Activated T-cell treated with anti-CD3 and anti-CD28 coated beads for 48 hours (primary cell): ENCODE measurements around the gene ZRANB3.
"Not testable (repeated sequence)": the region's sequence is repeated elsewhere in the genome, so short reads cannot be mapped to it uniquely, and the experiment has no call there.

Source experiments
- DNase-seq: peaks from one replicate; pipeline ENCODE4 v3.0.0-alpha.2; 2020; ENCODE audit warnings: low read depth

ZRANB3 gene

DNA sequence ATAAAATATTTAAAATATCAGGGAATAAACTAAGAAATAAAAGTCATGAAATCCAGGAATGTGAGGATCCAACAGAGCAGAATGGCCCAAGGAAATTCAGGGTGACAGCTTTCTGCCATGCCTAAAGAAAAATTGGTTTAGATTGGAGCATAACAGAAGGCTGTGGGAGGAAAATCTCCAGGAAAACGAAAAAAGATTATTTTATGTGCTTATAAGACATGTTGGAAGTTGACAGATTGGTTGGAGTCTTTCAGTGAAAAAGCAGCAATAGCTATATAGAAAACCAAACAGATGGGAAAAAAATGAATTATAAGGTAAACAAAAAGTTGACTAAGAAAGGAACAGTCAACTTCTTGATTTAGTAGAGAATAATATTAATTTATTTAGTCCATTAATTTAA lies 203.9 kb downstream of the ZRANB3 start:
- DNase-seq, result no peak

- DNase-seq, result no peak
Measured at GRCh38 chr2:135320465-135321355, 210.3 kb downstream of the ZRANB3 start.

GRCh38 chr2:135318808-135319207 lies 212.2 kb downstream of the ZRANB3 start:
- DNase-seq, result no peak

- DNase-seq, result no peak
Measured at GRCh38 chr2:135317375-135317774, 213.6 kb downstream of the ZRANB3 start.

DNA sequence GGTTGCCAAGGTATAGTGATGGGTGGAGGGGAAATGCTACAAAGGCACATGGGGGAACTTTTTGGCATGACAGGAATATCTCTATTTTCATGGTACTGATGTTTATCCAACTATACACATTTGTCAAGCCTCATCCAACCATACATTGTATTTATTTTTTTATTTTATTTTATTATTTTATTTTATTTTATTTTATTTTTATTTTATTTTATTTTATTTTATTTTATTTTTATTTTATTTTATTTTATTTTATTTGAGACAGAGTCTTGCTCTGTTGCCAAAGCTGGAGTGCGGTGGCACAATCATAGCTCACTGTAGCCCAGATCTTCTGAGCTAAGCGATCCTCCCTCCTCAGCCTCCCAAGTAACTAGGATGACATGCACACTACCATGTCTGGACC lies 219.1 kb downstream of the ZRANB3 start:
- no peak for DNase-seq

DNA sequence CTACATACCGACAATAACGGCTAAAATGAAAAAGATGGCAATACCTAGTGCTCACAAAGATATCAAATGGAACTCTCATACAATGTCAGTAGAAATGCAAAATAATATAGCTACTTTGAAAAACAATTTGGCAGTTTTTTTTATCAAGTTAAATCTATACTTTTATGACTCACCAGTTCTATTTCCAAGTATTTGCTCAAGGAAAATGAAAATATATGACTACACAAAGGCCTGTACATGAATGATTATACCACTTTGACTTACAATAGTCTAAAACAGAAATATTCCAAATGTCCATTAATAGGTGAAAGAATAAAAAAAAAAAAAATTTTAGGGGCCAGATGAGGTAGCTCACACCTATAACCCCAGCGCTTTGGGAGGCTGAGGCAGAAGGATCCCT lies 219.8 kb downstream of the ZRANB3 start:
- no peak for DNase-seq

DNA sequence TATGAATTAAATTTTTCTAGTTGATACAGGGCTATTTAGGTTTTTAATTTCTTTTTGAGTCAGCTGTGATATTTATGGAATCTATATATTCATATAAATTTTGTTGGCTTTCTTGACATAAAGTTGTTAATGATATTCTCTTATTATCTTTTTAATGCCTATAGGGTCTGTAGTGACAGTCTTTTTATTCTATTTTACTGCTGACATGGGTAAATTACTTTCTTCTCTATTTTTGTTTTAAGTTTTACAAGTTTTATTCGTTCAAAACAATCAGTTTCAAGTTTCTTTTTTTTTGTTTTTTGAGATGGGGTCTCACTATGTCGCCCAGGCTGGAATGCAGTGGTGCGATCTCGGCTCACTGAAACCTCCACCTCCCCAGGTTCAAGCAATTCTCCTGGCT lies 226.3 kb downstream of the ZRANB3 start:
- no peak for DNase-seq

DNA sequence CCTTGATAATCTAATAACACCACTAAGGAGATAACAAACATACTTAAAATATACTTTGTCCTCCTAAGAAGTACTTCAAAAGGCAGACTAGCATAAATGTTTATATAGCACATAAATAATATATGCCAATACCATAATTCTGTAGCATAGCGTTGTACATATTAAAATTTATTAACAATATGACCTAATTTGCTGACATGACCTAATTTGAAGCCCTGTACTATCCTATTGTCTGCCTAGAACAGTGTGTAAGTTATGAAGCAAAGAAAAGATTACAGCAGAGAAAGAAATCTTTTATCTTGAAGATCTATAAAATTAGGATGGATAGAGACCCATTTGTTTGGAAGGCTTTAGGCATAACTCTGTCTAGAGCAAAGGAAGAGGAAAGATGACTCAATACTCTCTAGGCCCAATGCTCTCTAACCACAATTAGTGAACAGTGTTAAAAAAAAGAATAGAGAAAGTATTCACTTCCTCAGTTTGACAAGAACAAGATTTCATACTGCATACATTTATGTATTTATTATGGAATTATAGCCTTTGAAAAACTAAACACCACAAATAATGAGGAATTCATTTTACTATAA lies 231.3 kb downstream of the ZRANB3 start:
- DNase-seq, result no peak

DNA sequence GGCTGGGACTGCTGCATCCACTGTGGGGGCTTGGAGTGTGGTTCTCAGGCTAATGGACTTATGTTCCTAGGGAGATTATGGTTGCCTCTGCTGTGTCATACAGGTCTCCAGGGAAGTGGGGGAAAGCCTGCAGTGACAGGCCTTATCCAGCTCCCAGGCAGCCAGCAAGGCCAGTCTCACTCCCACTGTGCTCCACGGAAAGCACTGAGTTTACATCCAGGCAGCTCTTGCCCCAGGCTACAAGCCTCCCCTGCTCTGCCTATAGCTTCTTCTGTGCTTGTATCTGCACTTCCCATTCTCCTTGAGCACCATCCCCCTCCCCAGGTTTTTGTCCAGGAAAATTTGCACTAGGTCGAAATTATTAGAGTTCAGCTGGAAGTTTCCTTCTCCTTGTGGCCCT lies 231.9 kb downstream of the ZRANB3 start:
- DNase-seq, result no peak

DNA sequence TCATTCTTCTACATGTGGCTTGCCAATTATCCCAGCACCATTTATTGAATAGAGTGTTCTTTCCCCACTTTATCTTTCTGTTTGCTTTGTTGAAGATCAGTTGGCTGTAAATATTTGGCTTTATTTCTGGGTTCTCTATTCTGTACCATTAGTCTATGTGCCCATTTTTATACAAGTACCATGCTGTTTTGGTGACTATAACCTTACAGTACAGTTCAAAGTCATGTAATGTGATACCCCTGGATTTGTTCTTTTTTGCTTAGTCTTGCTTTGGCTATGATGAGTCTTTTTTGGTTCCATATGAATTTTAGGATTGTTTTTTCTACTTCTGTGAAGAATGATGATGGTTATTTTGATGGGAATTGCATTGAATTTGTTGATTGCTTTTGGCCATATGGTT lies 243.9 kb downstream of the ZRANB3 start:
- DNase-seq, result not testable (repeated sequence)

GRCh38 chr2:135285391-135285790 lies 245.6 kb downstream of the ZRANB3 start:
- DNase-seq, result no peak

GRCh38 chr2:135281379-135281778 lies 249.6 kb downstream of the ZRANB3 start:
- no peak for DNase-seq

GRCh38 chr2:135279209-135279608 lies 251.8 kb downstream of the ZRANB3 start:
- no peak for DNase-seq

DNA sequence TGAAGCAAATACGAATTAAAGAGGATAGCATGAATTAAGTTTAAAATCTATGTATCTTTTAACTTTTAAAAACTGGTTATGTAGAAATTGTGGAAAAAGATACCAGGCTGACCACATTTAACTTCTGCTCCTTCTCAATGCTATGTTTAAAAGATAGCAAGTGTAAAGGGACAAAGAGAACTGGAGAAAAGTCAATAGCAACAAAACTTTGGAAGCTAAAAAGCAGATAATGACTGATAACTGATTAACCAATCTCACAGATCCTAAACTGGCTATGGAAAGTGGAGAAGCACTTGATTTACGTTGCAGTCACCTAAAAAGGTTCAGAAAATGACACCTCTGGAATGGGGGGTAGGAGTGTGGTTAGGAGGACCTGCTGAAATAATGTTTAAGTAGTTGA lies 254.5 kb downstream of the ZRANB3 start:
- no peak for DNase-seq

- no peak for DNase-seq
Measured at GRCh38 chr2:135271006-135271405, 260.0 kb downstream of the ZRANB3 start.

DNA sequence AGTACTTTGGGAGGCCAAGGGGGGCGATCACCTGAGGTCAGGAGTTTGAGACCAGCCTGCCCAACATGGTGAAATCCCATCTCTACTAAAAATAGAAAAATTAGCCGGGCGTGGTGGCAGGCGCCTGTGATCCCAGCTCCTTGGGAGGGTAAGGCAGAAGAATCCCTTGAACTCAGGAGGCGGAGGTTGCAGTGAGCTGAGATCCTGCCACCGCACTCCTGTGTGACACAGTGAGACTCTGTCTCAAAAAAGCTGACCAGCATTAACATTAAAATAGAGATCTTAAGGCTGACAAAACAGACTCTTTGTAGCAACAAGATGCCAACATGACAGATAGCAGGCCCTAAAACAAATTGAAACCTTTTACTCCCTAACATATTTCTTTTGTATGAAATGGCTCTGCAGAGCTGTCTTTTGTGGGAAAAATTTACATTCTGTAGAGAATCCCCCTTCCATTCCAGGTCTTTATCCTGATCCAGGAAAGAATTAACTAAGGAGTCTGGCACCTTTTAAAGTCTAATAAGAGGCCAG lies 265.0 kb downstream of the ZRANB3 start:
- DNase-seq, result no peak

DNA sequence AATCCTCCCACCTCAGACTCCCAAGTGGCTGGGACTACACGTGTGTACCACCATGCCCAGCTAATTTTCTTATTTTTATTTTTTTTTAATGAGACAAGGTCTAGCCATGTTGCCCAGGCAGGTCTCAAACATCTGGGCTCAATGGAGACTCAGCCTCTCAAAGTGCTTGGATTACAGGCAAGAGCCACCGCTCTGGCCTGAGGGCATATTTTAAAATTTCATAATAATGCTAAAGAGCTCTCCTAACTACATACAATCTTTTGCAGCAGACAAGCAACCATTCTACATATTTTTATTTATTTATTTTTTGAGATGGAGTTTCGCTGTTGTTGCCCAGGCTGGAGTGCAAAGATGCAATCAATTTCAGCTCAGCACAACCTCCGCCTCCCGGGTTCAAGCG lies 271.9 kb downstream of the ZRANB3 start:
- DNase-seq, result no peak

DNA sequence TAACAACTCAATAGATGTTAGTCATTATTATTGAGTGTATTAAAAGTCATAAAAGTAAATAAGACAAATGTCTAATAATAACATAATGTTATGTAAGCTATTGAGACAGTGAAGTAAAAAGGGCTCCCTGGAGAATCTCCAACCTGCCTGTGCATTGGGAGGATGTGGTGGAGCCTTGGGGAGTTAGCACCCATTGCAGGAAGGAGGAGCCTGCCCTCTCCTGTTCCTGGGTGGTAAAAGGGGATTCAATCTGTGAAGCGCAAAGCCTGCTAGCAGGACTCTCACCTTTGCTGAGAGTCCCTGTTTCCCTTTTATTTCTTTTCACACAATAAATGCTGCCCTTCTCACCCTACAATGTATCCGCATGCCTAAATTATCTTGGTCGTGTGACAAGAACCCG lies 272.8 kb downstream of the ZRANB3 start:
- DNase-seq, result no peak

DNA sequence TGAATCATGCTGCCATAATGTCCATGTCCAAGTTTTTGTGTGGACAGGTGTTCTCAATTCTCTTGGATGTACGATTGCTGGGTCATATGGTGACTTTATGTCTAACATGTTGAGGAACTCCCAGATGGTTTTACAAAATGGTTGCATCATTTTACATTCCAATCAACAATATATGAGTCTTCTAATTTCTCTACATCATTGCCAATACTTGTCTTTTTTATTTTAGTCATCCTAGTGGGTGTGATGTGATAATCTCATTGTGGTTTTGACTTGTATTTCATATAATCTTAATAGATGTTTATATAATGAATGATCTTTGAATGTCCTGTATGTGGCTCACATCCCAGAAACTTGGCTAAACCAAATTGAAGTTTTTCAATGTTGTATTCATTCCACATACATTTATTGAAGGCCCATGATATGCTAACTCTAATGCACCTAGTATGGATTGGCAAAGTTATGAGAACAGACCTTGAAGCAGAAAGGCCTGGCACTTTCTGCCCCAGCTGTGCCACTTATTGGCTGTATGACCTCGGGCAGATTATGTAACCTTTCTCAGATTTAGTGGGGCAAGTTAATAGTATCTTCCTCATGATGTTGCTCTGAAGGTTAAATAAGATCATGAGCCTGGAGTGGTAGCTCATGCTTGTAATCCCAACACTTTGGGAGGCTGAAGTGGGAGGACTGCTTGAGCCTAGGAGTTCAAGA lies 273.5 kb downstream of the ZRANB3 start:
- DNase-seq, result no peak

DNA sequence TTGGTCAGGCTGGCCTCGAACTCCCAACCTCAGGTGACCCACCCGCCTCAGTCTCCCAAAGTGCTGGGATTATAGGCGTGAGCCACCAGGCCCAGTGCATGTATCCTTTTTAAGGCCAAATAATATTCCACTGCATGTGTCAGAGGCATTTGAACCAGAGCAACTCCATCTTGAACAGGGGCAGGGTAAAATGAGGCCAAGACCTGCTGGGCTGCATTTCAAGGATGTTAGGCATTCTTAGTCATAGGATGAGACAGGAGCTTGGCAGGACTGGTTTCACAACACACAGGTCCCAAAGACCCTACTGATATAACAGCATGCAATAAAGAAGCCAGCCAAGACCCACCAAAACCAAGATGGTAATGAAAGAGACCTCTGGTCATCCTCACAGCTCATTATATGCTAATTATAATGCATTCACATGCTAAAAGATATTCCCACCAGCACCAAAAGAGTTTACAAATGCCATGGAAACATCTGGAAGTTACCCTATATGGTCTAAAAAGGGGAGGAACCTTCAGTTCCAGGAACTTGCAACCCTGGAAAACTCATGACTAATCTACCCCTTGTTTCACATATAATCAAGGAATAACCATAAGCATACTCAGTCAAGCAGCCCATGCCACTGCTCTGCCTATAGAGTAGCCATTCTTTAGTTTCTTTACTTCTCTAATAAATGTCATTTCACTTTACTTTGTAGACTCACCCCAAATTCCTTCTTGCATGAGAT lies 274.3 kb downstream of the ZRANB3 start:
- DNase-seq, result no peak

DNA sequence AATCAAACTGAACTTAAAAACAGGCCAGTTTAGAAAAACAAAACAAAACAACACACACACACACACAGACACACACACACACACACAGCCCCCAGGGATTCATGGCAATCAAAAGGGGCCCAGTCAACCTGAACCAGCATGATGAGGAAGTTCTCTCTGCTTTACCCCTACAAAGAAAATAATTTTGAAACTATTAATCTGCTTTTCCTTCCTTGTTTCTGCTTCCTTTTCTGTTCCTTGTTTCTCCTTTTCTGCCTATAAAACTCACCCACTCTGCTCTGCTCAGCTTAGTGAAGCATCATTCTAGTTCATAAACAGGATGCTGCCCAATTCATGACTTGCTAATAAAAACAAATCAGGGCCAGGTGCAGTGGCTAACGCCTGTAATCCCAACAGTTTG lies 275.8 kb downstream of the ZRANB3 start:
- no peak for DNase-seq

DNA sequence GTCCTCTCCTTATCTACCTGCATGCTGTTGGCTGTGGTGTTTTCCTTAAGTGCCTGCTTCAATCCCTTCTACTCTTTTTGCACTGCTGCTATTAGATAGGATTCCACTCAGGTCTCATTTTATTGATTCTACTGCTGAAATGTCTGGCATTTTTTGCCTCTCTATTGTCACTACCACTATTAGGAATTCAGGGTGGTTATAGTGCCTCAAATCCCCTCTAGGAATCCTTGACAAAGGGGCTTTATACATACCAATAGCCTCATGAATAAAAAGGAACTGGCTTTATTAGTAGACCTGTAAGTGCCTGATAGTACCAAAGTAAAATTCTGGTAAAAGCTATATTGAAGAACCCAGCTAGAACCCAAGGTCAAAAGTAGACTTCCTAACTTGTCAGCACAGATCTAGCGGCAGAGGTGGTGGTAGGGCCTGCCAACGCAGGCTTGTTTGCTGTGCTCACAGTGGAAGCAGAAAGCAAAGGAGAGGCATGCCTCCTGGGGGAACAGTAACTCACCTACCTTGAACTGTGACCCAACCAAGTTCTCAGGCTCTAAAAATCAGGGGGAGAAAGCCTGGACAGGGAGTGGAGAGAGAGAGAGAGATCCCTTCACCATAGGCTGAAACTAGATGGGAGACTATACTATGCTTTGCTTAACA lies 278.1 kb downstream of the ZRANB3 start:
- no peak for DNase-seq
